GM19351 (cell line): ENCODE measurements around the gene KCNMB2.

Source experiments
- ATAC-seq: cut with Tn5 transposase; IDR thresholded peaks from one replicate; pipeline ENCODE4 v1.9.1; 2021; ENCODE audit warnings: mild to moderate bottlenecking, moderate library complexity; ENCODE audit not compliant: unreplicated experiment

Gene KCNMB2

DNA sequence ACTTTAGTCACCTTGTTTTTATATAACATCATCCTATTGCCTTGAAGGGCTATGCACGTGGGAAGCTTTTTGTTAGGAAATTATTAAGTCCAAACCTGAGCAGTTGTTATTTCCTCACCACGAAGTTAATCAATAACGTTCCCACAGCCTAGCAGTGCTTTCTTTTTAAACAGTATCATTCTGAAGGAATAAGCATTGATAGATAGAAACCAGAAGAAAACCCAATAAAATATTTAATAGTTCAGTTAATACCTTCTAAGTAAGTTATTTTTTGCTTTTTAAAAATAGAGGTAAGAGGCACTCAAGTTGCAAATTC is 149.3 kb downstream of the KCNMB2 start:
- ATAC-seq, result no peak

DNA sequence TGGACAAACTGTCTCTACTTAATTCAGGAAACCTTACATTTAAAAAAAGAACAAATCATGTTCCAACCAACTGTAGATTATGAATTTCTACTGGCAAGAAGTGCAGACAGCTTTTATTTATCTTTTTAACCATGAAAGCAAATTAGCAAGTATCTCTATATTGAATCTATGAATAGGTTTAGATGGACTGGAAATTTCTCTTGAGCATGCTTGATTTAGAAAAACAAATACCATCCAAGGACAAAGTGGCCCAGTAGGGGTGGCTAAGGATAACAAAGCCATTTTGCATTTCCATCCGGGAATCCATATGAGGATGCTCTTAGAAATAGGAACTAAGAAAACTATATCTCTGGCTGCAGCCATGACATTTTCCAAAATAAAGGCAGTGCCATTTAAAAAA is 150.6 kb downstream of the KCNMB2 start:
- no peak for ATAC-seq

DNA sequence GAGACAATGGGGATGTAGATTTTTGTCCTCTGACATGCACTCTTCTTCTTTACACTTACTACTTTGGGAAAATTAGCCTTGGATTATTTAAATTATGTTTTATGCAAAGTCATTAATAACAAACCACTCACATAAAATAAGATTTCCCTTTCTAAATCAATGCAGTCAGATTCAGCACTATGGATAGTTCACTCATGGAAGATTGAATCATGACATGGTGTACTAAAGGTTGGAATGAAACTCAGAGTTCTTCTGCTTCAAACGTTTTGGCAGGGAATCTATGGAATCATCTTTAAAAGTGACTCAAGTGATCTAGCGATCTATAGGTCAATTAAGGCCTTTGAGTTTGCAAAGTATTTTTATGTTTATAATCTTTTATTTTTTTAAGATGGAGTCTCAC is 154.3 kb downstream of the KCNMB2 start:
- no peak for ATAC-seq

DNA sequence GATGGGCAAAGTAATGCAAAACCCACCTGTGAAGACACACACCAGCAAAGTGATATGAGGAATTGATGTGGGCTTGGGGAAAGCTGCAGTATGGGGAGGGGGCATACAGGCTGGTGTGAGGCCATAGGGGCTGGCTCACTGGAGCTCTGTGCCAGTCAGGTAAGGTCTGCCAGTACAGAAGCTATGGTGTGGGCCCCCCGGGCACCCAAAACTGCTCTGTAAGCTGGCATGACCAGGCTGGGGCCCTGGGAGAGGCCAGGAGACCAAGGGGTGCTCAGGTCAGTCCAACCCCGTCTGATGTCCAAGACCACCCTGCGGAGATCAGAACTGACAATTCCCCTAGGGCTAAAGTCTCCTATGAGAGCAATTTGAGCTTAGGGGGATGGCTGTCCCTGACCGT is 163.1 kb downstream of the KCNMB2 start:
- ATAC-seq, result no peak

DNA sequence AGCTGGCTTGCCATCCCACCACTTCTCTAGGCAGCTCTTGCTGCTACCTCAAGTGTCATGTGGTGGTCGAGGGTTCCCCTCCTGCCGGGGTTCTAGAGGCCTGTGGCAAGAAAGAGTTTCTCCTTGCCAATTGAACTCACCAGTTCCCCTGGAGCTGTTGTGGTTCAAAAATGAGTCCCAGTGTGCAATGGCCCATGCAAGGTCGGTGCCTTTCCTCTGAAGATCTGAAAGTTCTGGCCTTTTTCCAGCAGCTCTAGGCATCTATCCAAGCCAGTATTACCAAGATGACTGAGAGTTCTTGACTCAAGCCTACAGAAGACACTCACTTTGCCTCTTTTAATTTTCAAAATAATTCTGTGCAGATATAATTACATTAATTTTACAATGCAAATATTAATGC is 163.6 kb downstream of the KCNMB2 start:
- ATAC-seq, result no peak

DNA sequence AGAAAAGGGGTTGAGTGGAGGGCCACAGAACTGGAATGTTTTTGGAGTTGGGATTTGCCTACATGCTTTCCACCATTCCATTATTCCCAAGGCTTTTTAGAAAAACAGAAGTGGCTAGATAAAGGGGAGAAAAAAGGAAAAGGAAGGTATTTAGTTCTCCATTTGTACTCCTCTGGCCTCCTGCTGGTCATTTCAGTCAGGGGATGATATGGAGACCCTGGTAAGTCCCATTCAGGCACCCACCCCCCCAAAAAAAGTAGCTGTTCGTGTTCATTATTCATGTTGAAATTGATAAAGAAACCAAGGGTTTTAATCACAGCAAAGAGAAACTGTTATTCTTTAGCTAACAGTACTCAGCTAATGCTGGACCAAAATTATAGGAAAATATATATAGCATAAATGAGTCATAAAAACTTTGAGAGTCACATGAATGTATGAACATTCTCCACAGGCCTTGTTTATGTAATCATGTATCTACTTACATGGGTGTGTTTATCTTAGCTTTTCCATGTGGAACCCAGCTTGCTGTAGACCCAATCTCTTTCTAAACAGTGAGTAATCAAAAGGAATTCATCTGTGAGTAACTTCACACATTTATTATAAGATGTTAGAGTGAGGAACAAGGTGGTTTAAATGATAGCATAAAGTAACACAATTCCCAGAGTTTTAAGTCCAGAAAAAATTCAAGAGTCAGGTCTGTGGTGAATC is 167.2 kb downstream of the KCNMB2 start:
- ATAC-seq, result no peak

DNA sequence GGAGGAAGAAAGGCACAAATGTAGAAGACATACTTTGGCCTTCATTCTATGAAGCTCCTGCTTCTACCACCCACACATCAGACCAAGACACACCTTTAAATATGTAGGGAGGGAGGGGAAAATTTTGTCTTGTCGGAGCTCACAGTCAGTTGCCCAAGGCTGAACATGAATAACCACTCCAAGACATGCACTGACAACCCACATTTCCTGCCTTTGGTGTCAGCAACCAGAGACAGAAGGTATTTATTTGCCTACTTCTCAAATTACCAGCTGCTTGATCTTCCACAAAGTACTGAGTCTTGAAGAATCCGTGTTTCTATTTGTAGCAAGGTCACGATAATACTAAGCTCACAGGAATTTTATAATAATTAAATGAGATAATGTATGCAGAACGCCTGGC is 169.7 kb downstream of the KCNMB2 start:
- ATAC-seq, result peak; percentile 49

DNA sequence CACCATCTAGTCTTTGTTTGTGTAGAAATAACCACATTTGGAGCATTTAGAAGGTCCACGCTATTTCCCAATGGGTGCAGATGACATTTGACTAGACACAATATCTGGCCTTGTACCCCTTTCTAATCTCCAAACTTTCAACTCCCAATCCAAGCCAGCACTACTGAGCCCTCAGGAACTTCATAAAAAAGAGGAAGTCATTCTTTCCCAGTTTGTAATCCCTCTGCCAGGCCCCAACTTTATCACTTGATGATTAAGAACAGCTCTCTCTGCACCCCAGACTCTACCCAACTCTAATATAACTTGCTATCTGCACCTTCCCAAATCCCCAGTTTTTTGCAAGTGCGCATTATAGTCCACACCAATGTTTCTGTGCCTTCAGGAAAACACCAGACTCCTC is 170.2 kb downstream of the KCNMB2 start:
- no peak for ATAC-seq

DNA sequence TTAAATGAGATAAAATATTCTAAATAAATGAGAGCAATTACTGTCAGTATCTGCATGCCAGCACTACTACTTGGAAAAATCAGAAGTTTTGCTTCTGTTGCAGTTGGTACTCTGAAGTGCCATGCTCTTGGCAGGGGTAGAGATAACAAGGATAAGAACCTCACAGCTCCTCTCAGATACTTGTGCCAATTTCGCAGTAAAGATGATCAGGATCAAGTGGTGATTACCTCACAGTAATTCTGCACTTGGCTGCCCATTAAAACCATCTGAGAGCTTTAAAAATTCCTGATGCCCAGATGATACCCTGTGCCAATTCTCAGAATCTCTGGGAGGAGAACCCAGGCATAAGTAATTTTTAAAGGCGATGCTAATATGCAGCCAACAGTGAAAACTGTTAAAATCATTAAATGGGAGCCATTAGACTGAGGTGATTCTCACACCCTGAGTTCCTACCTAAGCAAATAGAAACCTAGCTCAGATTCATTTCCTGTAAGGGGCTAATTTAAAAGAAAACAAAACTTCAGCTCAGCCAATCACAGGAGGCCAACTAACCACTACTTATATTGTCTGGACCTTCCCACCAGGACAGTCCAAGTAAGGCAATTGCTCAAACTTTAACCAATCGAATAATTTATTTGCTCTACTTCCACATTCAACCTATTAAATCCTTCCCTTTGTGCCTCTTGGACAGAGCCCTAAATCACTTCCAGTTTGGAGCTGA is 171.2 kb downstream of the KCNMB2 start:
- ATAC-seq, result no peak

DNA sequence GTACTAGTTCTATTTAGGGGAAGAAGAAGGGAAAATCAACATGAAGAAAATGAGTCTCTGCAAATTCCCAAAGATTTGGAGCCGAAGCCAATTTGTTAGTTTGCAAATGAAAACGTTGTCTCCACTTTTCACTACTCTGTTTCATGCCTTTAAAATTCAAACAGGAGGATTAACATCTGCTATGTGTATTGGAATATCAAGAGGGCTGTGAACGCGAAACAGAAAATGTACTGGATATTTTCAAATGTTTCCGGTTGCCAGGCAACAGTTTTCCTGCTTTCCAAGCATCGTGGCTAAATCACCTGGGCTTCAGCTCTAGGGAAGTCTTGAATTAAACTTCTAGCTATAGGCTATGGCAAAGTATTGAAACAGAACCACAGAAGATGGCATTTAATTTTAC is 172.8 kb downstream of the KCNMB2 start:
- no peak for ATAC-seq

DNA sequence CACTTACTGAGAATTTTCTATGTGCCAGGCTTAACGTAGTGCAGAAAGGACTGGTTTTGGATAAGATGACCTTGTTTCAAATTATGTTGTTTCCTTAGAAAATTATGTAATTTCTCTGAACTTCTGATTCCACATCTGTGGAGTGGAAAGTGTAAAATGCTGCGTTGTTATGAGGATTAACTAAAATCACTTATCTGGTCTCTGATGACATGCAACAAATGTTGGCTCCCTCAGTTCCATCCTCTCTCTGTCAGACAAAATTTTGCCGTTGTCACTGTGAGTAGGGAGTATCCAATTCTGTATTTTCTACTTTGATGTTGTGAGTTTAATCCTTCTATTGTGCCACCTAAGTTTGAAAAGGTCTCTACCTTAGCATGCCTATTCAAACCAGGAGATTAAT is 175.5 kb downstream of the KCNMB2 start:
- no peak for ATAC-seq

DNA sequence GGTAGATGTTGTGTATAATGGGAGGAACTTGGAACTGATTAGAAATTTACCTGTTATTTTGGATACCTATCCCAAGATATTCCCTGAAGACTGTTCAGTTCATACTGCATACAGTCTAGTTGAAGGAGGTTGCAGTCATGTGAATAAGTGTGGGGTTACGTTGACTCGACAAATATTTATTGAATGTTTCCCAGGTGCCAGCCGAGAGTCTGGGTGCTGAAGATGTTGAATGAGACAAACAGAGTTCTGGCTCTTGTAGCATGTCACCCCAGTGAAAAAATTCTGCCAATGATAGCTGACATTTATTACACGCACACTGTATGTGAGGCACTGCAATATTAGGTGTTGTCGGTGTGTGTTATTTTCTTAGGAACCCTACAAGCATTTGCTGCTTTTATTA is 176.0 kb downstream of the KCNMB2 start:
- no peak for ATAC-seq

DNA sequence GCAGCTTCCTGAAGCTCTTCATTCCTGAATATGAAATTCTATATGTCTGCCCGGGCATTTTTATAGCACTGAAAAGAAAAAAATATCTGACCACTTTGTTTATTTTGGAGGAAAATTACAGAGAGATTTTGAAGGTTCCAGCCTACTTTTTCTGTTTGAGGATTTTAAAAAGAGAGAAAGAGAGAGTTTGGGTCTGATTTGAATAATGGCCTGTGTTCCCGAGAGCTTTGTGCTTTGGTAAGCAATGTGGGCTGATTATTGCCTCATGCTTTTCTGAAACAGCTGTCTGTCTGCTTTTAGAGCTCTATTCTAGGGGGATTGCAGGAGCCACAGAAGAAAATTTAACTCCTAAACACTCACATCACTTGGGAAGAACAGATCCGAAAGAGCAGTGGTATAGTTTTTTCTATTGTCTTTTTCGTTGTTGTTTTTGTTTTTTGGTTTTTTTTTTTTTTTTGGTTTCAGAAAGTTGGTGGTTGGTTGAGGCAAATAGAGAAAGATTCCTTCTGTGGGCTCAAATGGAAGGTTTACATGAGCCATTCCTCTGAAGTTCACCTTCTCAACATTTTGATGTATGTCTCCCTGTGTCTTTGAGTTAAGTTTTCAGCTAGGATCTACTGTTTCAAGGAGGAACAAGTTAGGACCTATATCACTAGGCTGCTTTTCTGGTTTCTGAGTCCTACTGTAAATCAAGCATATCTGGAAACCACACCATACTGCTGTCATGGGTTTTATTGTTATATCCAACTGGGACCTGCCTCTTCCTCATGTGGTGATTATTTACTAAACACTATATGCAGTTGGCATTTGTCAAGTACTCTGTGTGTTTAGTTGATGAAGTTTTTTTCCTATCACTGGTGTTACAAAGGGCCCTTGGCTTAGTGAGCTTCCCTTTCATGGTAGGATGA is 178.9 kb downstream of the KCNMB2 start:
- peak; percentile 55 for ATAC-seq

DNA sequence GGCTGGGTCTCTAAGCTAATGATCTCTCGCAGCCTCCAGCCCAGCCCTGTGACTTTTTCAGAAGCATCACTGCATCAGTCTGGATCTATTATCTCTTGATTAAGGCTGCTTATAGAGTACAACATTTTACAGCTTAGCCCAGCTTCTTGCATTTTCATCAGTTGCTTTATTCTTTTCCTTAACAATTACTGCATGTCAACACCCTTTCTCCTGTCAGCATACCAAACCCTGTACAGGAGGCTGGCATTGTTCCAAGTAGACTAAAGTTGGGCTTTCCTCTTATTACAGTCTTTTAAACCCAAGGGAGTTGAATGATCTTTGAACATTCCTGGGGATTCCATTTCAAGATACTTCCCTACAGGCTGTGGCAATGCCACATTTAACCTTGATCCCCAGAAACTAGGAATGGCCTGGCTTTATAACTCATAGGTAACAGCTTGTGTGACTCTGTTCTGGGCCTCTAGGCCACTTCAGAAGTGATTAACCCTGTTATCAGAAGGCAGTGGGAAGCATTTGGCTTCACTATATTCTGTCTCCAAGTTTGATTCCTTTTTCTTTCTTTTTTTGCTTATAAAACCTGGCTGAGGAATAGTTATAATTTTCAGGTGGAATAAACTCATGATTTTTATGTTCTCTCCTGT is 182.9 kb downstream of the KCNMB2 start:
- ATAC-seq, result no peak

DNA sequence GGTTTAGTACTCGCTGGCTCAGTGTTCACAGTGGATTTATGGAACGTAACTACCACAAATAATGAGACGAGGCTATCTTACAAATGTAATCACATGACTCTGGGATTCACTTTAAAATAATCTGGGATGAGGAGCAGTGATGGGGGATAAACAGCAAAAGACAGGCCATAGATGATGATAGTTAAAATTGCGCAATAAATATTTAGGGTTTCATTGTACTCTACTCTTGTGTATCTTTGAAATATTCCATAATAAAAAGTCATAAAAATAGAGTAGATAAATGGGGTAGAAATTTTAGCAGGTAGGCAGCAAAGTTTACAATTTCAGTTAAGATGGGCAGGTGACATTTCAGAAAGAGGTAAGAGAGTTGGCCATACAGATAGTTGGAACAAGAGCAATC is 196.6 kb downstream of the KCNMB2 start:
- no peak for ATAC-seq

DNA sequence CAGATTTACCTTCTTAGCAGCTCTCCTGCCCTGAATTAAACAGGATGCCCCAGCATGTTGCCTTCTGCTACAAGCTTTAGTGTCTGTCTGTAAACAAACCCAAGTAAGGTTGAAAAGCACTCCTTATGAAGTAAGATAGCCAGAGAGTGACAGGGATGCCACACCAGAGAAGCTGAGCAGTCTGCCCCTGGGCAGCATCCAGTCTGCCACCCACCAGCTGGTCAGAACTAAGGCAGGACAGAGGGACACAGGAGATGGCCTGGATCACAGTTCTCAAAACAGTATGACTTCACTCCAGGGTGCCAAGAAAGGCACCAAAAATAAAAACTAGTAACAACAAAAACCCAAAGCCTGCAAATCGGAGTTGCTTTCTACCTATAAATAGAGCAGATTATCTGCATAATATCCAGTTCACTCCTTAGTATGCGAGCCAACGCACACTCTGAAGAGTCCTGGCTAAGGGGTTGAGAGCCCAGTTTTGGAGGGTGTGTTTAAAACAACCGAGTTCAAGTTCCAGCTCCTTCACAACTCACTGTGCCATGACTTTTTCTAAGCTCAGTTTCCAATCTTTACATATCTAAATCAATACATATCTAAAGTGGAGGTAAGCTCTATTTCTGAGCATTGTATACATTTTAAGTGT is 198.9 kb downstream of the KCNMB2 start:
- no peak for ATAC-seq

DNA sequence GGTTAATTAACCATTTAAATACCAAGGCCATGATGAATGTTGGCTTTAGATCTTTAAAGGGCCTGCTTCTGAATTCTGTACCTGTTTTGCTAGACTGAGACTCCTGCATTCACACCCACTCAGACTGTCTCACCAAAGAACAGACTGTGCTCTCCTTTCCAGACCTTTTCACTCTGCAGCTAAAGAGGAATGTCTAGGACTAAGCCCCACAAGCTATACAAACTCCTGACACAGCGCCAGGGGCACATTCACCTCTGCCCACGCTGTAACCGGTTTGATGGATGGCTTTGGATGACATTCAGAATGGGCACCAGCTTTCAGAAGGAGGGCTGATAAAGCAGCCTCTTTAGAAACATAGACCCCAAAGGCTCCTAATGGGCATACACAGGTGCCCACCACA is 200.1 kb downstream of the KCNMB2 start:
- ATAC-seq, result no peak

DNA sequence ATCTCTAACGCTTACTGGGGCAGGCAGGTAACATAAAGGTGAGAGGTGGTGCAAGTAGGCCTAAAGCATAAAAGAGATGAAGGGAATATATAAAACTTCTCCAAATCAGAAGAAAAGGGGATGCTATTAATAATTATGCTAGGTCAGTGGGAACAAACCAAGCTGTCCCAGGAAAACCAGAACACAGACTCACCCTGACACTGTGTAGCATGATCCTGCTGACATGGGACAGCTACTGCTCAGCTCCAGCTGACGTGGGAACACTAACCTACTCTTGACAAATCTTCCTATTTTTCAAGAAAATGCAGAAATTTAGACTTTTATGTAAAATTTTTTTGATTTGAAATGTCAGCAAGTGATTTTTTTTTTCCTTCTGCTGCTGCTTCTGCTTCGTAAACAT is 203.5 kb downstream of the KCNMB2 start:
- no peak for ATAC-seq

DNA sequence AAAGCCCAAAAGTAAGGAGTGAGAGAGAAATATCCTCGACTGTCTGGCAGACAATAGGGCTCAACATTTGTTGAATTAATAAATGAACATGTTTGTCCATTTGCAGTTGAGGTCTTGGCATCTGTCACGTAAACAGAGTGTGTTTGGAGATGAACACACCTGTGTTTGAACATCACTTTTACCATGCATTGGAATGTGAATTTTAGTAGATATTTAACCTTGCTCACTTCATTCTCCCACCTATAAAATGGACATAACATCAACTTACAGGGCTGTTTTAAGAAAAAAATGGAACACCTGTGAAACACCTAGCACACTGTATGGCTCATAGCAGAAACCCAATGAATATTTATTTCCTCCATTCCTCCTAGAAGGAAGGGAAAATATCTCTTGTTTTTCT is 204.8 kb downstream of the KCNMB2 start:
- no peak for ATAC-seq

DNA sequence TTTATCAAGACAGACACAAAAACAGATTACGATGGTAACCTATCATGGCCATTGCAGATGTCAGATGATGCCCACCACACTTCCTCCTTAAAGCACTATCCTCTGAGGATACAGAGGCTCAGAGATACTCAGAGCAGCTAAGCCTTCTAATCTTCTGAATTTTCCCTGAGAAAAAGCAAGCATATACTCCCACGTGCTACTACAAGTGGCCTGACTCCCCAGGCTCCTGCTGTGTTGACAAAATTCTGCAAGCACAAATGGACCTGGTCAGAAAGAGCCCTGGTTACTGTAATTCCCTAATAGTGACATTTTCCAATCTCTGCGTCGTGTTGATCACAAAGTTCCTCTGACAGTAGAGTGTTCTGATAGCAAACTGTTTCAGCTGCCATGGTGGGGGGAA is 207.1 kb downstream of the KCNMB2 start:
- ATAC-seq, result no peak
